ENCODE measurements around the gene DLGAP3. TPM values are rescaled to one million over a fixed set of nuclear protein-coding genes. Genes with fewer than 3 reads are reported as not detected.

The DLGAP3 gene
- total and polyA plus RNA-seq, 2 of the 13 experiments (the other 11 are each of a cell fraction or from before 2014, with no cell fraction given), result 0.03 to 0.04 TPM

DNA sequence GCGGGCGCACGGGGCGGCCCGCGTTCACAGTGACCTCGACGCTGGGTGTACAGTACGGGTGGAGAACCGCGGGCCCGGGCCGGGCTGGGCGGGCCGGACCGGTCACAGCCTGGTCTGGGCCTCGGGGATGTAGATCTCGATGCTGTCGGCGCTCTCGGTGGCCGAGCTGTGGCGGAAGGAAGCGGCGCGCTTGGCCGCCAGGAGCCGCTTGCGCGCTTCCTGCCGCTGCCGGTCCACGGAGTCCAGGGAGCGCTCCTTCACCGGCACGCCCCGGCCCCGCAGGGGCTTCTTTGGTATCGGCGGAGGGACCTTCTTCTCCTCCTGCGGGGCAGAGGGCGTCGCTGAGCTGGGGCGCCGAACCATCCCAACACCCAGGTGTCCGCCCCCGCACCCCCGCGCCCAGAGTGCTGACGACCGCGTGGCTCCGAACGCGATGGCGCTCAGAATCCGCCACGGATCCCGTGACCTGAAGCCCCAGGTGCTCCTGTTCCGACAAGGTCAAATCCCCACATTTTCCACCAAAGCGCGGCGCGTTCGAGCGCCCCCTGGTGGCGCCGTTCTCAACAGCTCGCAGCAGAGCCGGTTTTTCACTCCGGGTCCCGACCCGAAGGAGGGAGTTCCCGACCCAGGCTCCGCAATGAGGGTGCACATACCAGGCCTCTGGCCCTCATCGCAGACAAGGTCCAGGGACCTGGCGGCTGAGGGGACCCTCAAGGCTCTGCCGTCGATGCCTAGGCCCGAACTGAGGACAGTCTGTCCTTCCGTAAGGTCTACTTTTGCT, 63.3 kb downstream of the DLGAP3 start (continued):
- TF ChIP-seq ZNF180 (CRISPR knock-in tag; IDR thresholded peaks at IDR 0.05; ENCODE audit: borderline replicate concordance, low read depth) (no peak), KMT2A (CRISPR knock-in tag; IDR thresholded peaks at IDR 0.05) (no peak), ONECUT2 (CRISPR knock-in tag; IDR thresholded peaks at IDR 0.05) (no peak), CBX2 (IDR thresholded peaks at IDR 0.05; ENCODE audit: low read depth, low read length) (no peak), CBX2 (CRISPR knock-in tag; IDR thresholded peaks at IDR 0.05; ENCODE audit: low read depth) (no peak), CEBPG (CRISPR knock-in tag; IDR thresholded peaks at IDR 0.05) (no peak), ZNF552 (CRISPR knock-in tag; IDR thresholded peaks at IDR 0.05; ENCODE audit: borderline replicate concordance) (no peak), AKAP8 (CRISPR knock-in tag; IDR thresholded peaks at IDR 0.05) (no peak), ATF4 (CRISPR knock-in tag; IDR thresholded peaks at IDR 0.05) (no peak), CREB1 (IDR thresholded peaks at IDR 0.05) (no peak), CREB1 (CRISPR knock-in tag; IDR thresholded peaks at IDR 0.05) (no peak), ZNF253 (CRISPR knock-in tag; IDR thresholded peaks at IDR 0.05; ENCODE audit: borderline replicate concordance) (no peak), ZNF687 (CRISPR knock-in tag; IDR thresholded peaks at IDR 0.05) (peak; percentile 80), SP2 (CRISPR knock-in tag; IDR thresholded peaks at IDR 0.05) (no peak), ZNF790 (CRISPR knock-in tag; IDR thresholded peaks at IDR 0.05; ENCODE audit: borderline replicate concordance) (no peak), ZFP62 (CRISPR knock-in tag; IDR thresholded peaks at IDR 0.05) (no peak)
- TF ChIP-seq, protein P1, sequence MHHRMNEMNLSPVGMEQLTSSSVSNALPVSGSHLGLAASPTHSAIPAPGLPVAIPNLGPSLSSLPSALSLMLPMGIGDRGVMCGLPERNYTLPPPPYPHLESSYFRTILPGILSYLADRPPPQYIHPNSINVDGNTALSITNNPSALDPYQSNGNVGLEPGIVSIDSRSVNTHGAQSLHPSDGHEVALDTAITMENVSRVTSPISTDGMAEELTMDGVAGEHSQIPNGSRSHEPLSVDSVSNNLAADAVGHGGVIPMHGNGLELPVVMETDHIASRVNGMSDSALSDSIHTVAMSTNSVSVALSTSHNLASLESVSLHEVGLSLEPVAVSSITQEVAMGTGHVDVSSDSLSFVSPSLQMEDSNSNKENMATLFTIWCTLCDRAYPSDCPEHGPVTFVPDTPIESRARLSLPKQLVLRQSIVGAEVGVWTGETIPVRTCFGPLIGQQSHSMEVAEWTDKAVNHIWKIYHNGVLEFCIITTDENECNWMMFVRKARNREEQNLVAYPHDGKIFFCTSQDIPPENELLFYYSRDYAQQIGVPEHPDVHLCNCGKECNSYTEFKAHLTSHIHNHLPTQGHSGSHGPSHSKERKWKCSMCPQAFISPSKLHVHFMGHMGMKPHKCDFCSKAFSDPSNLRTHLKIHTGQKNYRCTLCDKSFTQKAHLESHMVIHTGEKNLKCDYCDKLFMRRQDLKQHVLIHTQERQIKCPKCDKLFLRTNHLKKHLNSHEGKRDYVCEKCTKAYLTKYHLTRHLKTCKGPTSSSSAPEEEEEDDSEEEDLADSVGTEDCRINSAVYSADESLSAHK (CRISPR knock-in tag; IDR thresholded peaks at IDR 0.05; ENCODE audit: borderline replicate concordance), result no peak
- TF ChIP-seq, protein P2, sequence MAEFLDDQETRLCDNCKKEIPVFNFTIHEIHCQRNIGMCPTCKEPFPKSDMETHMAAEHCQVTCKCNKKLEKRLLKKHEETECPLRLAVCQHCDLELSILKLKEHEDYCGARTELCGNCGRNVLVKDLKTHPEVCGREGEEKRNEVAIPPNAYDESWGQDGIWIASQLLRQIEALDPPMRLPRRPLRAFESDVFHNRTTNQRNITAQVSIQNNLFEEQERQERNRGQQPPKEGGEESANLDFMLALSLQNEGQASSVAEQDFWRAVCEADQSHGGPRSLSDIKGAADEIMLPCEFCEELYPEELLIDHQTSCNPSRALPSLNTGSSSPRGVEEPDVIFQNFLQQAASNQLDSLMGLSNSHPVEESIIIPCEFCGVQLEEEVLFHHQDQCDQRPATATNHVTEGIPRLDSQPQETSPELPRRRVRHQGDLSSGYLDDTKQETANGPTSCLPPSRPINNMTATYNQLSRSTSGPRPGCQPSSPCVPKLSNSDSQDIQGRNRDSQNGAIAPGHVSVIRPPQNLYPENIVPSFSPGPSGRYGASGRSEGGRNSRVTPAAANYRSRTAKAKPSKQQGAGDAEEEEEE (CRISPR knock-in tag; IDR thresholded peaks at IDR 0.05; ENCODE audit: borderline replicate concordance), result no peak

Data from HepG2 (cell line).